Cardiac septum (tissue), 1 donor: ENCODE data around the gene CYP20A1. TPM values are rescaled to one million over a fixed set of nuclear protein-coding genes. Genes with fewer than 3 reads are reported as not detected.
"Not testable (repeated sequence)": the region's sequence is repeated elsewhere in the genome, so short reads cannot be mapped to it uniquely, and the experiment has no call there.

Source experiments
- DNase-seq: peaks from one replicate; pipeline ENCODE4 v3.0.0-alpha.2; 2020; ENCODE audit warnings: low spot score
- intact Hi-C: fragments of 100-400 bp; cut with DNase I; formaldehyde crosslinking; loops from one replicate; pipeline ENCODE4 v1.14.0; 2022
- total RNA-seq: library from RNA; stranded (reverse); fragmentation: NEBNext Ultra II Directional; extraction: Animal tissue kit (Norgen Biotek cat#: 25700); gene quantifications from one replicate; pipeline ENCODE4 v1.2.1, GENCODE V29; 2021
- donor health status: DM: no; HTN: no; CAD: no.

Gene CYP20A1
- total RNA-seq, 1 donor from 2014 or later, result 13.1 TPM

DNA sequence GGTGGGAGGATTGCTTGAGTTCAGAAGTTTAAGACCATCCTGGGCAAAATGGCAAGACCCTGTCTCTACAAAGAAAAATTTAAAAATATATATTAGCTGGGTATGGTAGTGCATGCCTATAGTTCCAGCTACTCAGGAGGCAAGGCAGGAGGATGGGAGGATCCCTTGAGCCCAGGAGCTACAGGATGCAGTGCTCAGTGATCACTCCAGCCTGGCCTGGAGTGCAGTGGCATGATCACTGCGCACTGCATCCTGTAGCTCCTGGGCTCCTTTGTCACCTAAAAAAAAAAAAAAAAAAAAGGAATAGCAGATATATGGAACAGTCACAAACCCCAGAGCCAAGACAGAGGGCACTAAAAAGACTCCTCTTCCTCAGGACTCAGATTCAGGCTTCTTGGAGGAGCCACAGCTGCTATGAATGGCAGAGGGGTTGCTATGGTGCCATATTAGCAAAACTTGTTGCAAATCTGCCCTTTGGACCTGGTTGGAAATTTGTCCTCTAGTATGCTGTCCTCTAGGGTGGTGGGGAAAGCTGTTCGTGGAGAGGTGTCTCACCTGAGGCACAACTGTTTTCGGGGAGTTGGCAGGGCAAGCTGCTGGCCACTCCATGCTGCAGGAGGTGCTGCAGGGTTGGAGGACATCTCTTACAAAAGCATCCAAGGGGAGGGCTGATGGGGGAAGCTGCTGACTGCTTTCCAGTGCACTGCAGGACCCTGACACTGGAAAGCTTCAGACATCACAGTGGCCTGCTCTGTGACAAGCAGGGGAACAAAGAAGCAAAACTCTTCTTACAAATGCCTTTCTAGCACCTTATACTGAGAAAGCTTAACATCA is 22.7 kb downstream of the CYP20A1 start:
- DNase-seq, result no peak
- intact Hi-C loops, result no loop called here

DNA sequence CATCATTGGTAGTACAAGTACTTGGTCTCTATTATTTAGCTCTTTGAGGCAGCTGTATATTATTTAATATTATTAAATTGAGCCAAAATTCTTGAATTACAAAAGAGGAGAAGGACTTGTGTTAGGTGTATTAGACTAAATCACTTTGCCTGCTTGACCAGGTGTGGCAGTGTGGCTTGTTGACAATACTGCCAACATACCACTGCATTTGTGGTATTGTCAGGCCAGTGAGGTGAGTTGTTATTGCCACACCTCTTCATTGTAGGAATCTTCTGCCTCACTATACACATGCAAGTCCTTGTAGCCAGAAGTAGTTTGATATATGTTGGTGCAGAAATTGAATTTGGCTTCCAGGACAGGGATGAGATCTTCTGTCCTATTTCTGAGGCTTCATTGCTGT is 40.5 kb downstream of the CYP20A1 start:
- intact Hi-C loops, result no loop called here
- no peak for DNase-seq

DNA sequence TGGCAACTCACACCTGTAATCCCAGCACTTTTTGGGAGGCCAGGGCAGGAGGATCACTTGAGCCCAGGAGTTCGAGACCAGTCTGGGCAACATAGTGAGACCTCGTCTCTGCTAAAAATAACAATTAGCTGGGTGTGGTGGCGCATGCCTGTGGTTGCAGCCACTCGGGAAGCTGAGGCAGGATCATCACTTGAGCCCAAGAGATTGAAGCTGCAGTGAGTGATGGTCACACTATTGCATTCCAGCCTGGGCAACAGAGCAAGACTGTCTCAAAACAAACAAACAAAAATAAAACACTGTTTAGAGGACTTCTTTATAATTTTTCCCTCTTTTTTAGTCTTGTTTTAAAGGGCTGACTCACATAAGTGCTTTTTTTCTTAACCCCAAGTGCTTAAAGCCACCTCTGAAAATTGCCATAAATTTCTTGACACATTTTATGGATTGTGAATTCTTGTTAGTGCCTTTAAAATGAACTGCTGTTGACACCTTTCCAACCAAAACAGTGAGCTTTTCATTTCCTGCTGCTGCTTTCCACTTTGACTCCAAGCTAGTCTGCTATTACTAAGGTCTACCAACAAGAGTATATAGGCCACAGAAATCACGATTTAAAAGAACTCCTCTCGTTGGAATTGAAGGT is 41.7 kb downstream of the CYP20A1 start:
- intact Hi-C loops, result no loop called here

DNA sequence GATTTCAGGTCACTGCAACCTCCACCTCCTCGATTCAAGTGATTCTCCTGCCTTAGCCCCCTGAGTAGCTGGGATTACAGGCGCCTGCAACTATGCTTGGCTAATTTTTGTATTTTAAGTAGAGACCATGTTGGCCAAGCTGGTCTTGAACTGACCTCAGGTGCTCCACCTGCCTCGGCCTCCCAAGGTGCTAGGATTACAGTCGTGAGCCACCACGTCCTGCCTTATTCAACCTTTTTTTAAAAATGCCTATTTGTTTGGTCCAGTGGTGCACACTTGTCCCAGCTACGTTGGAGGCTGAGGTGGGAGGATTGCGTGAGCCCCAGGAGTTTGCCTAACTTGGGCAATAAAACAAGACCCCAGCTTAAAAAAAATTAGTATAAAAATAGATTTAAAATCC is 43.3 kb downstream of the CYP20A1 start:
- DNase-seq, result no peak
- intact Hi-C loops, result no loop called here

More for the DNA sequence above, 41.7 kb downstream of the CYP20A1 start:
- no peak for DNase-seq

DNA sequence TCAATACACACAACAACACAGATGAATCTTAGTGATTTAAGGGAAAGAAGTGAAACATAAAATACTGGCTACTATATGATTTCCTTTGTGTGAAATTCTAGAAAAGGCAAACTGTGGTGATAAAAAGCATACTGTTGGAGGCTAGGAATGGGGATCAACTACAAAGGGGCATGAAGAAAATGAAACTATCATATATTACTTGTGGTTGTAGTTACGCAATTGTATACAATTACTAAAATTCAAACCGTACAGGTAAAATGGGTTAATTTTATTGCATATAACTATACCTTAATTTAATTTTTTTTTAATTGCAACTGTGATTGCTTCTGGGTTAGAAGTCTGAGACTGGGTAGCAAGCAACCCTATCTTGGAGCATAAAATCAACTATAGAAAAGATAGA is 47.7 kb downstream of the CYP20A1 start:
- DNase-seq, result no peak
- intact Hi-C loops, result no loop called here

DNA sequence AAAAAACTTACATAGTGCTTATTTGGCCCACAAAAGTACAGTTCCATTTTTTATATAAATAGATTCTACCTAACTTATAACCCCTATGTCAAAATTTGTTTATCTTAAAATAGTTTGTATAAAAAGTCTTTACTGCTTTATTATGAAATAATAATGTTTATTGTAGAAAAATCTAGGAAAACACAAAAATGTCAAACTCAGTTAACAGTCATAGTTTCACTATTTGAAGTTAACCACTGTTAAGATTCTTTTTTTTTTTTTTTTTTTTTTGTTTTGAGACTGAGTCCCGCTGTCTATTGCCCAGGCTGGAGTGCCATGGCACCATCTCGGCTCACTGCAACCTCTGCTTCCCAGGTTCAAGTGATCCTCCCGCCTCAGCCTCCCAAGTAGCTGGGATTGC is 62.8 kb downstream of the CYP20A1 start:
- no peak for DNase-seq
- intact Hi-C loops, result no loop called here

DNA sequence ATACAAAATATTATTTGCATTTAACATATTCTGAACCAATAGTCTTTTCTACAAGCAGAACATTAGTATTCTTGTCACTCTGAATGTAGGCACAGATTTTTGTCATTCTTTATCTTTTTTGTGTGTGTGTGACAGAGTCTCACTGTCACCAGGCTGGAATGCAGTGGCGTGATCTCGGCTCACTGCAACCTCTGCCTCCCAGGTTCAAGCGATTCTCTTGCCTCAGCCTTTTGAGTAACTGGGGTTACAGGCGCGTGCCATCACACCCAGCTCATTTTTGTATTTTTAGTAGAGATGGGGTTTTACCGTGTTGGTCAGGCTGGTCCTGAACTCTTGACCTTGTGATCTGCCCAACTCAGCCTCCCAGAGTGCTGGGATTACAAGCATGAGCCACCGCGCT is 63.8 kb downstream of the CYP20A1 start:
- intact Hi-C loops, DNase-seq: not testable (repeated sequence)

DNA sequence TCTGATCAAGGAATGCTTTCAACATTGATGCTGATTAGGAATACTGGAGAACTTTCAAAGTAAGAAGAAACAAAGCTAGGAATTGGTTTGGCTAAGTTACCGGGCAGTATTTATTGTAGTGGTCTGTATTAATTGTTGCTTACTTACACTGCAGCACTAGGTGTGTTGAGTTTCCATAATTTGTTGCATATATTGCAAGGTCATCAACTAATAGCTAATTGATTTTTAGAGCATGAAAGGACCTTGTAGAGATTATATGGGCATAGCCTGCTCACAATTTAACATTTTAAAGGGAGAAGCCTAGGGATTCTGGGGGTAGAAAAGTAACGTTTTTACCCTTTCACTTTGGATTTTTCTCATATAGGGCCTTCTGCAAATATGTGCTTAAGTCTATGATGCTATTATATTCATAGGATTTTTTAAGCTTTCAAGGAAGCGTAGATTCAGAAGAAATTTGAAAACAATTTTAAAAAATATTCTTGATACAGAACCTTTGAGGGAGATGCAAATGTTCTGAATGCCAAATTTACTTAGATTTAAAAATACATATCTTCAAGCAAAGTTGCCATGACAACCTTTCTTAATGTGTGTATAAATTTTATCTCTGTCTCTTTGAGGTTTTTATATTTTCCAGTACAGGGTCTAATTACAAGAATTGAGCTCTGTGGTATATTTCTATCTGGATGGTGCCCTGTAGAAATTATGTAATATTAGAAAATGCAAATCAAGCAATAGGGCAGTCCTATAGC is 72.0 kb downstream of the CYP20A1 start:
- intact Hi-C loops, result no loop called here
- no peak for DNase-seq

DNA sequence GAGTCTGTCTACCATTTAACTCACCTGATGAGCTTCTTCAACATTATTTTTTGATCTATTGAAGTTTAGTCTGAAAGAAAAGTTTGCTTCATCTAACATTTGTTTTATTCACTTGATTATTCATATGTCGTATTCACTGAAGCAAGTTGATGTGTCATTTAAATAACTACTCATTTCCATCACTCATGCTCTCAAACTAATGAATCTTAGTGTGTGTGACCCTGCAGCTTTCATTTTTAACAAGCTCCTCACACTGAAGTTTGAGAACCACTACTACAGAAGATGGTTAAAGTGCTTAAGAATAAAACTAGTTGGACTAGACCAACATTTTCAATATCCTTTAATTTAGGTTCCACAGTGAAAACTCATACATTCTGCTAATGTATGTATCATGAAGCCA is 87.5 kb downstream of the CYP20A1 start:
- intact Hi-C loops, result loop anchor here (5.0 kb wide), 1 partner anchor 89 kb away; the partner anchor contains the start of gene CYP20A1
- no peak for DNase-seq

DNA sequence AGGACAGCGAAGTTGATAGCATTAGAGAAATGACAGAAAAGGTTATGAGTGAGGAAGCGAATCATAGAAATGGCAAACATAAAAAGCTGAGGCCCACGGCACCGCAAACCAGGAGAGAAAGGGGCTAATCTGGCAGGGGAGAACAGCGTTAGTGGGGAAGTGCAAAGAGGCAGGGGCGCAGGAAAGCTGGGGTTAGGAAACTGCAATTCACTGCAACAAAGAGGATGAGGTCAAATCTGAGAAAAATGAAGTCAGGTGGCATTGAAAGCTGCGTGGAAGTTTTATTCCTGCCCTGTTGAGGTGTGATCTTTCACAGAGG is 88.7 kb downstream of the CYP20A1 start:
- intact Hi-C loops, result loop anchor here (5.0 kb wide), 1 partner anchor 90 kb away; the partner anchor contains the start of gene CYP20A1
- no peak for DNase-seq

DNA sequence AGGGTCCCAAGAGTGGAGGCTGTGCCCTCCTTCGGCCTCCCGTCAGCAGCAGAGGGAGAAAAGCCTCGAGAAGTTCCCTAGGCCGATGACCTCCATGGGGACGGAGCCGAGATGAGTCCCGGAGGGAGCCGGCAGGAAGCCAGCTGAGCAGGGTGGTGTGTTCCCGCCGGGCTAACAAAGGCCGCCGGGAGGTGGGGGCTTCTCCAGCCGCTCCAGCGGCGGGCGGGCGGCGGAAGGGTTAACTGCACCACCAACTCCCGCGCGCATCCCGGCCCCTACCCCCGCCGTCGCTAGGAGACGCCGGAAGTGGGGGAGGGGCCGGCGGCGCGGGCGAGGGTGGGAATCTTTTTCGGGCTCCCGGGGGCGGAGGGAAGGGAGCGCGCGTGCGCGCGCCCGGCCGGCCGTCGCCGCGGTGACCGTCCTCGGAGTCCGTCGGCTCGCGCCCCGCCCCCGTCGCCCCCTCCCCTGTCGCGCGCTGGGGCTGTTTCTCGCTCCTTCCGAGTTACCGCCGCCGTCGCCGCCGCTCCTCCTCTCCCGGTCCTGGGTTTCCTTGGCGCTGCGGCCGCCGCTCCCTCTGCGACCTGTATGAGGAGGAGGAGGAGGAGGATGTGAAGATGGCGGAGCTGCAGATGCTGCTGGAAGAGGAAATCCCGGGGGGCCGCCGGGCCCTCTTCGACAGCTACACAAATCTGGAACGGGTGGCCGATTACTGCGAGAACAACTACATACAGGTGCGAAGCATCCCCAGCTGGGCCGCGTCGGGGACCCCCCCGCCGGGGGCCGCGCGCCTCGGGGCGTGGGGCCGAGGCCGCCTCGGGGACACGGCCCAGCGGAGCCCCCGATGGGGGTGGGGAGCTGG is 89.3 kb downstream of the CYP20A1 start, which contains the start of gene ABI2:
Gene ABI2, plus strand, starts transcription at position 494 of the 859 bp plus-strand sequence. Its CDS starts 121 bp downstream, at position 615.
- DNase-seq, result peak; percentile 92
- intact Hi-C loops, result loop anchor here (5.0 kb wide), 1 partner anchor 91 kb away; the partner anchor contains the start of gene CYP20A1

DNA sequence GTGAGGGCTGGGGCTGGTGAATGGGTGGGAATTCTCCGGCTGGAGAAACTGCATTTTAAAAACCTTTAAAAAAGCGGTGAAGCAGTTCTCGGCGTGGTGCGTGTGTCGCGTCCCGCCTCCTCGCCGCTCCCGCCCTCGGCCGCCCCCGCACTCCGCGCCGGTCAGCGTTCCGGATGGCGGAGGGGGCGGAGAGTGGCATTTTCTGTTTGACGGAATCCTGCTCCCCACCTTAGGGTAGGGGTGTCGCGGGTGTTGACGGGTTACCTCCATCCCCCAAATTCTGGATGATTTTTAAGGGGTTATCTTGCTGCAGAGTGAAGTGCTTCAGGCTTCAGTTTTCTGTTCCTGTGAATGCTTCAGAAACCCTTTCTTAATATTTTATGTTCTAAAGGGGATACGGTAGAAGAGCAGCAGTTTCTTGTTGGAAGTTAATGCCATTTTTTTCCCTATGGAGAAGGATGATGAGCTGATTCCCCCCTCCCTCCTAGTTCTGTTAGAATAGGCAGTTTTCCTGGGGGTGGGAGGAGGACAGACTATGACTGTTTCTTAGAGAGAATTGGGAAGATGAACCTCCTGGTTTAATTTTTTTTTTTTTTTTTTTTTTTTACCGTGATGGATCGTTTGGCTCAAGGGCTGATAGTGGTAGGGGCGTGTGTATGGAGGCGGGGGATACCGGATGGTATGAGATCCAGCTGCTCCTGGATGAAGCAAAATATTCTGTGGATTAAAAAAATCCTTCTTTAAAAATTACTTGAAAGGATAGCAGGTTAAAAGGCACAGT is 90.1 kb downstream of the CYP20A1 start:
- DNase-seq, result no peak
- intact Hi-C loops, result loop anchor here (5.0 kb wide), 1 partner anchor 92 kb away; the partner anchor contains the start of gene CYP20A1

DNA sequence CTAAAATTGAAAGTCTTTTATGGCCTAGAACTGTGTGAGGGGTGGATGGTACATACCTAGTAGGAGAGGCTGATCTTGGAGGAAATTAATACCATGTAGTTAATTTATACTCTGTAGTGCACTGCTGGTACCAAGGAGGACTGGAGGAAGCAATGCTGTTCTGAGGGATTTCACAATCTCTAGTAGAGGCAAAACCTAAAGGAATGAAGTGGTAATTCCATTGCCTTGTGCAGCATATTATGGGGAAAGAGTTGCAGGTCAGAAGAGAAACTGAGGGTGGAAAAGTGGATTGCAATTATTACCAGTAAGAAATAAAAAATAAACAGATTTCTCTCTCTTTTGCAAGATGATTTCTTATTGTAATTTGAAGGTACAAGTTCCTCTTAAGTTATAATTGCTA is 91.6 kb downstream of the CYP20A1 start:
- DNase-seq, result no peak
- intact Hi-C loops, result no loop called here

DNA sequence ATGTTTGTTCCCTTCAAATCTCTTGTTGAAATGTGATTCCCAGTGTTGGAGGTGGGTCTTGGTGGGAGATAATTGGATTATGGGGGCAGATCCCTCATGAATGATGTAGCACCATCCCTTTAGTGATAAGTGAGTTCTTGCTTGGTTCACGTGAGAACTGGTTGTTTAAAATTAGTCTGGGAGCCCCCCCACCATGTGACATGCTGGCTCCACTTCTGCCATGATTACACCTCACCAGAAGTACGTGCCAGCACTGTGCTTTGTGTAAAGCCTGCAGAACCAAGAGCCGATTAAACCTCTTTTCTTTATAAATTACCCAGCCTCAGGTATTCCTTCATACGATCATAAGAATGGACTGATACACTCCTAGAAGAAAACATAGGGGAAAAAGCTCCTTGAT is 99.5 kb downstream of the CYP20A1 start:
- no peak for DNase-seq
- intact Hi-C loops, result no loop called here

DNA sequence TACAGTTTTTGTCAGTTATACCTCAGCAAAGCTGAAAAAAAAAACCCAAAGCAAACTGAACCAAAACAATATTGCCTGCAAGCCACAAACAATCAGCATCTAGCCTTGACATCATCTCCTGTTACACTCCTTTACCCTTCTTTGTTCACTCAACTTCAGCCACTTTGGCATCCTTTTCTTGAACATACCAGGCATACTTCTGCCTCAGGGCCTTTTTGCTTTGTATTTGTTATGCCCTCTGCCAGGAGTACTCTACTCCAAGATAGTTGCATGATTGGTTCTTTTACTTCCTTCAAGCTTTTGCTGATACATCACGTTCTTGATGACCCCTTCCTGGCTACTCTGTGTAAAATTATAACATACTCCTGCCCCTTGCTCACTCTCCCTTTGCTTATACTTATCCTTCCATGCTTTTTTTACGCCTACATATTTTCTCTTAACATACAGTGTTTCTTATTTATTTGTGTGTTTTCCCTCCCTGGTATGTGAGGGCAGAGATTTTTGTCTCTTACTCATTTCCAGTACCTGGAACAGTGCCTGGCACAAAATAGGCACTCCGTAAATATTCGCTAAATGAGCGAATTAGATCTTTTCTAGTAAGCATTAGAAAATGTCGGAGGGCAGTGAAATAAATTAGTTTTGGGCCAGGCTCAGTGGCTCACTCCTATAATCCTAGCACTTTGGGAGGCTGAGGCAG is 102.1 kb downstream of the CYP20A1 start:
- DNase-seq, result no peak
- intact Hi-C loops, result no loop called here

DNA sequence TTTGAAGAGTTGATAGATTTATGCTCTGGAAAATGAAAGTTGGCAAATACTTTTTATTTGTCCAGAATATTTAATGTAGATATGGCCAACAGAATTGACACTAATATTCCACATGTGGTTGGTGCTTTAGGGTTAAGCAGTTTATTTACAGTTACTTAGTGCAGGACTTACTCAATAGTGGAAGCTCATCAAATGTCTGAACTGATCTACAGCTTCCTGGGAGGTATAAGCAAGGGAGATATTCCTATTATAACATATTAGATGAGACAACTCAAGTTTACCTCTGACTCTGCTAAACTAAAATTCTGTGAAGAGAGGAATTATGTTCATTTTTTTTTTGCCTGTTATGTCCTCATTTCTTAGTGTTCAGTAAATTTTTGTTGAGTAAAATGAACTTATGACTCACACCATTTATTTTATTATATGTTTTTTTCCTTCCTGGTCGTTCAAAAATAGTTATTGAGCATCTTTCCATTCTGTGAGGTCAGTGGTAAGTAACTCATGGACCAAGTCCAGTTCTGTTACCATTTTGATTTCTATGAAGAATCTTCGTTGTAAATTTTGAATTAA is 103.0 kb downstream of the CYP20A1 start:
- no peak for DNase-seq
- intact Hi-C loops, result no loop called here

DNA sequence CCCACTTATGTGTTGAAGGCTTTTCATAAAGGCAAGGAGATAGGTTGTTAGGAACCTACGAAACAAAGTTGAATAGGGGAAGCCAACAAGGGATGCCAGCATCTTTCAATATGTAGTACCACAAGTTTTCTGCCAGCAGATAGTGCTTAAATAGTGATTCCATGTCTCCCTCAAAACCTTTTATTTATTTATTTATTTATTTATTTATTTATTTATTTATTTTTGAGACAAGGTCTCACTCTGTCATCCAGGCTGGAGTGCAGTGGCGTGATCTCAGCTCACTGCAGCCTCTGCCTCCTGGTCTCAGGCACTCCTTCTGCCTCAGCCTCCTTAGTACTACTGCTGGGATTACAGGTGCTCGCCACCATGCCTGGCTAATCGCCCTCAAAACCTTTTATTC is 103.6 kb downstream of the CYP20A1 start:
- DNase-seq, intact Hi-C loops: not testable (repeated sequence)

DNA sequence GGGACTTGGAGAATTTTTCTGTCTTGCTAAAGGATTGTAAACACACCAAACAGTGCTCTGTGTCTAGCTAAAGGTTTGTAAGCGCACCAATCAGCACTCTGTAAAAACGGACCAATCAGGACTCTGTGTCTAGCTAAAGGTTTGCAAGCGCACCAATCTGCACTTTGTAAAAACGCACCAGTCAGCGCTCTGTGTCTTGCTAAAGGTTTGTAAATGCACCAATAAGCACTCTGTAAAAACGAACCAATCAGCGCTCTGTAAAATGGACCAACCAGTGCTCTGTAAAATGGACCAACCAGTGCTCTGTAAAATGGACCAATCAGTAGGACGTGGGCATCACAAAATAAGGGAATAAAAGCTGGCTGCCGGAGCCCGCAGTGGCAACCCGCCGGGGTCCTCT is 105.8 kb downstream of the CYP20A1 start:
- intact Hi-C loops, result no loop called here
- DNase-seq, result no peak
